Calu3 (cell line): ENCODE measurements around the gene CHRNG. TPM values are rescaled to one million over a fixed set of nuclear protein-coding genes. Genes with fewer than 3 reads are reported as not detected.
A peak's percentile ranks its signal among the peaks of the same experiment; 100 is the strongest.

Experiments used
- BruUV-seq: library from RNA; stranded (reverse); fragments of 400-500 nt; replicated peaks from 2 replicates; lab custom pipeline; 2021; lab: Mats Ljungman, UMichigan
- CTCF ChIA-PET: fragments of 300-600 bp; sonication (Branson Sonifier 250); formaldehyde crosslinking; loops from one replicate; lab custom pipeline; 2022; ENCODE audit warnings: antibody characterized with exemption; lab: Charles Lee
- DNase-seq: peaks from one replicate; pipeline ENCODE4 v3.0.0; 2022
- H3K27ac Mint-ChIP-seq: one replicate; pipeline ENCODE4 v1.8.0; 2022; ENCODE audit warnings: mixed read lengths; ENCODE audit not compliant: unreplicated experiment
- H3K27me3 Mint-ChIP-seq: one replicate; pipeline ENCODE4 v1.8.0; 2022; ENCODE audit warnings: mixed read lengths; ENCODE audit not compliant: unreplicated experiment
- H3K36me3 Mint-ChIP-seq: one replicate; pipeline ENCODE4 v1.8.0; 2022; ENCODE audit warnings: mild to moderate bottlenecking, moderate library complexity, mixed read lengths; ENCODE audit not compliant: insufficient read depth, unreplicated experiment
- H3K4me1 Mint-ChIP-seq: one replicate; pipeline ENCODE4 v1.8.0; 2022; ENCODE audit warnings: mild to moderate bottlenecking, low read depth, mixed read lengths; ENCODE audit not compliant: unreplicated experiment
- H3K4me3 Mint-ChIP-seq: one replicate; pipeline ENCODE4 v1.8.0; 2022; ENCODE audit warnings: mild to moderate bottlenecking, low read depth, moderate library complexity, mixed read lengths; ENCODE audit not compliant: unreplicated experiment
- H3K9me3 Mint-ChIP-seq: one replicate; pipeline ENCODE4 v1.8.0; 2022; ENCODE audit warnings: low read depth, mixed read lengths; ENCODE audit not compliant: unreplicated experiment
- intact Hi-C: fragments of 100-400 bp; cut with micrococcal nuclease; formaldehyde crosslinking; loops from one replicate; pipeline ENCODE4 v1.10.0; 2022; ENCODE audit not compliant: unreplicated experiment
- total RNA-seq: library from RNA; stranded (reverse); gene quantifications from 2 replicates; pipeline ENCODE4 v1.2.3, GENCODE V29; 2022
- TF ChIP-seq, protein P1 (sequence below): fragments of 200-600 bp; IDR thresholded peaks from one replicate; pipeline ENCODE4 v1.8.0; 2022; ENCODE audit warnings: antibody characterized with exemption; ENCODE audit not compliant: unreplicated experiment

CHRNG gene
- total RNA-seq, 1 experiment from 2014 or later = not detected

DNA sequence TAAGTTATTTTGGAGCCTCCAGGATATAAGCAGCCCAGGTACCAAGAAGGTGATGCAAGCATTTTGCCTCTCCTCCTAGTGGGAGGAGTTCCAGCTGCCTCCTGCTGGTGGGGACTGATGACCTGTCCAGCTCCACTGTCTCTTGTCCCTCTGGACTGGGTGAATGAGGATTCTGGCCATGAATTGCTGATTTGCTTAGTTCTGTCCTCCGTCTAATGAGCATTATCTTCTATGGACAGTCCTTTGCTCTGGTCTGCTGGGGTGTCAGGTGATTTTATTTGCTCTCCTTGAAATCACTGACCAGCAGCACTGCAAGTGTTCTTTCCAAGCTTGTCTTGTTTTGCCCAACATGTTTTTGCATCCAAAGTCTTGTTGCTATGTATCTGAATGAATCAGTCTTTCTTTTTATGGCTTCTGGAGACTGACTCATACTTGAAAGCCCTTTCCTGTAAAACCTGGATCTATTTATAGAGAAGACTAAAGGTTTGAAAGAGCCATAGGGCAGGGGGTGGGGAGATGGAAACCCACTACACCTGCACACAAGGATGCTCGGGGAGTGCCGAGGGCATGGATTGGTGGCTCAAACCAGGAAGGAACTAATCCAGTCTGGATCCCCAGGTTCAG, 53.4 kb downstream of the CHRNG start:
- CTCF ChIA-PET = interaction anchor here (0.6 to 1.6 kb wide), 8 partner anchors 9 to 136 kb away, joined by 3 to 7 read pairs (median 4); no protein-coding TSS in a partner anchor
- no TSS peak for BruUV-seq
- intact Hi-C loops = no loop called here
- Mint-ChIP-seq H3K27me3 (no peaks in the 10 kb centered on the region), H3K27ac (peak overlapping the region; percentile 85), H3K4me1 (peaks cover 25% of the 10 kb centered on the region), H3K9me3 (no peaks in the 10 kb centered on the region), H3K36me3 (peaks cover 9% of the 10 kb centered on the region), H3K4me3 (no peak overlapping the region)
- TF ChIP-seq, protein P1, sequence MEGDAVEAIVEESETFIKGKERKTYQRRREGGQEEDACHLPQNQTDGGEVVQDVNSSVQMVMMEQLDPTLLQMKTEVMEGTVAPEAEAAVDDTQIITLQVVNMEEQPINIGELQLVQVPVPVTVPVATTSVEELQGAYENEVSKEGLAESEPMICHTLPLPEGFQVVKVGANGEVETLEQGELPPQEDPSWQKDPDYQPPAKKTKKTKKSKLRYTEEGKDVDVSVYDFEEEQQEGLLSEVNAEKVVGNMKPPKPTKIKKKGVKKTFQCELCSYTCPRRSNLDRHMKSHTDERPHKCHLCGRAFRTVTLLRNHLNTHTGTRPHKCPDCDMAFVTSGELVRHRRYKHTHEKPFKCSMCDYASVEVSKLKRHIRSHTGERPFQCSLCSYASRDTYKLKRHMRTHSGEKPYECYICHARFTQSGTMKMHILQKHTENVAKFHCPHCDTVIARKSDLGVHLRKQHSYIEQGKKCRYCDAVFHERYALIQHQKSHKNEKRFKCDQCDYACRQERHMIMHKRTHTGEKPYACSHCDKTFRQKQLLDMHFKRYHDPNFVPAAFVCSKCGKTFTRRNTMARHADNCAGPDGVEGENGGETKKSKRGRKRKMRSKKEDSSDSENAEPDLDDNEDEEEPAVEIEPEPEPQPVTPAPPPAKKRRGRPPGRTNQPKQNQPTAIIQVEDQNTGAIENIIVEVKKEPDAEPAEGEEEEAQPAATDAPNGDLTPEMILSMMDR = peak; percentile 14
- peak; percentile 65 for DNase-seq

DNA sequence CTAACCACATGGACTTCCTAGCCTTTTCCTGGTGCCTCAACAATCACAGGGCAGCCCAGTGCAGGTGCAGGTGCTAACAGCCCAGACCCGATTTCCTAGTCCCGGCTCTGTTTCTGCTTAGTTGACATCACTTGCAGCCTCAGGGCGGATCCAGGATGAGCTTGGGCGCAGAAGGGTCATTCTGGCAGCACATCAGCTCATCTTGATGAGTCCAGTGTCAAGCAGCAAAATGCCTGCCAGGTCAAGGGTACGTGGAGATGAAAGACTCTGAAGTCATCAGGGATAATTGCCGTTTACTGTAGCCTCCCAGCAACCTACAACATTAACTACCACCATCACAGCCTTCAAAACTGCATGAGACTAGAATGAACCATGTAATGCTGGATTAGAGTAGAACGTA, 54.5 kb downstream of the CHRNG start:
- no TSS peak for BruUV-seq

More for the DNA sequence above, 54.5 kb downstream of the CHRNG start:
- Mint-ChIP-seq H3K36me3 (peaks cover 9% of the 10 kb centered on the region), H3K4me3 (no peak overlapping the region), H3K27ac (no peak overlapping the region), H3K4me1 (peaks cover 17% of the 10 kb centered on the region), H3K9me3 (no peaks in the 10 kb centered on the region), H3K27me3 (no peaks in the 10 kb centered on the region)
- intact Hi-C loops = no loop called here
- CTCF ChIA-PET = interaction anchor here (1.6 kb wide), 1 partner anchor 26 kb away, joined by 4 read pairs; no protein-coding TSS in a partner anchor
- TF ChIP-seq, protein P1 = no peak
- DNase-seq = no peak

Other genes starting within 250 kb of the CHRNG start
- not detected in 2 replicates for gene ALPP, start 160.9 kb upstream of the CHRNG start, total RNA-seq
- not detected in 2 replicates for gene ALPG, start 132.8 kb upstream of the CHRNG start, total RNA-seq
- gene ALPI, start 83.5 kb upstream of the CHRNG start, total RNA-seq = not detected in 2 replicates
- gene ECEL1, start 51.9 kb upstream of the CHRNG start, total RNA-seq = not detected in 2 replicates
- gene PRSS56, start 19.3 kb upstream of the CHRNG start, total RNA-seq = not detected in 2 replicates
- gene CHRND, start 13.5 kb upstream of the CHRNG start, total RNA-seq = not detected in 2 replicates
- gene TIGD1, start 10.9 kb downstream of the CHRNG start, total RNA-seq = 14.9 and 15.5 TPM in 2 replicates
- gene EIF4E2, start 11.0 kb downstream of the CHRNG start, total RNA-seq = 67.4 and 76.6 TPM in 2 replicates
- gene EFHD1, start 93.9 kb downstream of the CHRNG start, total RNA-seq = 0.27 and 0.47 TPM in 2 replicates
- 70.0 and 72.2 TPM in 2 replicates for gene GIGYF2, start 157.6 kb downstream of the CHRNG start, total RNA-seq
- gene KCNJ13, start 236.9 kb downstream of the CHRNG start, total RNA-seq = not detected in 2 replicates